HG03097 (cell line): ENCODE measurements around the gene CMKLR1.

Experiments
- ATAC-seq: cut with Tn5 transposase; IDR thresholded peaks from one replicate; pipeline ENCODE4 v1.9.1; 2021; ENCODE audit not compliant: unreplicated experiment, low FRiP score

The CMKLR1 gene

DNA sequence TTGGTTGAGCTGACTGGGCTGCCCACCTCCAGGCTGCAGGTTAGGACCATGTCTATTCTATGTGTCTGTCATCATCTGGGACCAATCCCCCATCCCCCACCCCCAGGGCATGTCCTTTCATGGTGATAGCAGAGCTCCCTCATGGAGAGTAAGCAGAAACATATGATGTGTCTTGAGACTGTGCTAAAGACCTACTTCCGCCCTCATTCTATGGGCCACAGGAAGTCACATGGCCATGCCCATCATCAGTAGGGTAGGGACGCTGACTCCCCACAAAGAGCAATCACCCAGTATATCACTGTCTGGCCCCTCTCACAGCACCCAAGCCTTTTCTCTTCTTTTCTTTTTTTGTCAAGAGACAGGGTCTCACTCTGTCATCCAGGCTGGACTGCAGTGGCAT is 99.7 kb downstream of the CMKLR1 start:
- ATAC-seq: no peak

DNA sequence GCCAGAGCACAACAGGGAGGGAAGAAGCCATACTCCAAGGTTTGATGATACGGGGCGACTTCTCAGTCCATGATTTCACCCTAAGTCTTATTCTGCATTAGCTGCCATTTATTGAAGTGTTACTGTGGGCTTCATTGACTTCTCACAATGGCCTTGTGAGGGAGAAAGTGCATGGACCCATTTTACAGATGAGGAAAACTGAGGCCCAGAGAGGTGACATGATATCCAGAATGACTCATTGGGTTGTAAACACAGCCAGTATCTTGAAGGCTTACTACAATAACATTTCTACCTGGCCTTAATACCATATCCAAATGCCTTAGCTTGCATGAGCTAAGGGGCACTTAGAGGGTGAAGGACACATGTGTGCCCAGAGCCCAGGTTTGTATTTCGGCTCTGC is 100.6 kb downstream of the CMKLR1 start:
- no peak for ATAC-seq
